GM12878 (cell line): ENCODE measurements around the gene OR52N5. TPM values are rescaled to one million over a fixed set of nuclear protein-coding genes. Genes with fewer than 3 reads are reported as not detected.
A peak's percentile ranks its signal among the peaks of the same experiment; 100 is the strongest.

Source experiments
- ASH2L ChIP-seq: fragments of 300-600, 200-600 bp; sonication (generic); IDR thresholded peaks from 2 replicates; pipeline ENCODE4 v1.6.1; 2017; ENCODE audit warnings: low read depth, mild to moderate bottlenecking, borderline replicate concordance
- CTCF ChIP-seq, 3 experiments: IDR thresholded peaks in 2 of 3; conservative IDR thresholded peaks in 1 of 3; 2 replicates each; pipeline ENCODE4 v1.5.1; 2011; ENCODE audit warnings: low read depth in 3 of 3, low read length in 3 of 3, mild to moderate bottlenecking in 3 of 3, control low read depth in 2 of 3, moderate library complexity in 2 of 3, inconsistent platforms in 1 of 3, mixed read lengths in 1 of 3; ENCODE audit not compliant: control insufficient read depth in 2 of 3, insufficient read depth in 1 of 3; ENCODE audit errors: extremely low read depth in 1 of 3
- ETV6 ChIP-seq, 2 experiments: fragments of 450-650 bp in 1 of 2; IDR thresholded peaks in 1 of 2; conservative IDR thresholded peaks in 1 of 2; 2 replicates each; pipeline ENCODE4 v1.6.1; 2014; ENCODE audit warnings: antibody characterized with exemption in 1 of 2, borderline replicate concordance in 1 of 2, low read depth in 1 of 2, mild to moderate bottlenecking in 1 of 2, moderate library complexity in 1 of 2
- IRF5 ChIP-seq: fragments of 450-650 bp; IDR thresholded peaks from 2 replicates; pipeline ENCODE4 v1.6.1; 2017; ENCODE audit warnings: borderline replicate concordance
- NR2C2 ChIP-seq: IDR thresholded peaks from 2 replicates; pipeline ENCODE4 v1.6.1; 2011; ENCODE audit warnings: borderline replicate concordance, low read depth; ENCODE audit not compliant: control insufficient read depth, insufficient read length
- SKIL ChIP-seq: fragments of 450-650 bp; IDR thresholded peaks from 2 replicates; pipeline ENCODE4 v1.6.1; 2017; ENCODE audit warnings: mild to moderate bottlenecking, low read depth, inconsistent platforms; ENCODE audit not compliant: poor library complexity, severe bottlenecking
- SREBF1 ChIP-seq: IDR thresholded peaks from 2 replicates; pipeline ENCODE4 v1.6.1; 2012; ENCODE audit warnings: mild to moderate bottlenecking, low read length
- ZNF207 ChIP-seq: fragments of 450-650 bp; IDR thresholded peaks from 2 replicates; pipeline ENCODE4 v1.6.1; 2014; ENCODE audit warnings: antibody characterized with exemption, mild to moderate bottlenecking, borderline replicate concordance
- ZNF24 ChIP-seq: fragments of 450-650 bp; IDR thresholded peaks from 2 replicates; pipeline ENCODE4 v1.6.1; 2017; ENCODE audit warnings: antibody characterized with exemption, mild to moderate bottlenecking
- polyA plus RNA-seq, 11 experiments: library from polyadenylated mRNA; depleted of rRNA in 4 of 11; unstranded in 6 of 11; stranded (reverse) in 5 of 11; fragments of >200 nt; fragmentation: Nextera tagmentation in 4 of 11; fragmentation: Illumina TruSeq in 1 of 11; extraction: Ambion mirVana in 4 of 11; extraction: Trizol in 1 of 11; gene quantifications; 1 replicate in 1 of 11; 2 replicates in 10 of 11; pipeline versions ENCODE4 v1.2.1 to v1.2.3, GENCODE V29; 2011 to 2016; ENCODE audit warnings: inconsistent platforms in 2 of 11, missing spikeins in 2 of 11, low read depth in 1 of 11
- total RNA-seq, 4 experiments: library from RNA; depleted of rRNA in 3 of 4; stranded (reverse); fragments of >200 nt in 3 of 4; fragmentation: Illumina TruSeq in 1 of 4; extraction: Trizol in 1 of 4; gene quantifications; 2 replicates each; pipeline versions ENCODE4 v1.2.1 to v1.2.3, GENCODE V29; 2013 to 2021

The OR52N5 gene
- total and polyA plus RNA-seq, 10 of the 15 experiments (the other 5 are each of a cell fraction or from before 2014, with no cell fraction given): not detected

- peak; percentile 56 for TF ChIP-seq SKIL
- TF ChIP-seq ZNF207: 0 out of 2 replicates have a peak, but pooled peaks have one; percentile 63
- no peak for TF ChIP-seq ASH2L
- TF ChIP-seq ZNF24: no peak
- peak; percentile 78 to 92 (median 83) for TF ChIP-seq CTCF (IDR thresholded peaks at IDR 0.05 in 2 of 3, conservative IDR thresholded peaks at IDR 0.05 in 1 of 3; ENCODE audit: control insufficient read depth in 2 of 3, extremely low read depth in 1 of 3, insufficient read depth in 1 of 3, low read depth in 3 of 3, low read length in 3 of 3)
- no peak for TF ChIP-seq ETV6 (conservative IDR thresholded peaks at IDR 0.05 in 1 of 2, IDR thresholded peaks at IDR 0.05 in 1 of 2; ENCODE audit: borderline replicate concordance in 1 of 2, low read depth in 1 of 2)
- no peak for TF ChIP-seq IRF5
- TF ChIP-seq SREBF1: no peak
- TF ChIP-seq NR2C2: no peak
Observed at GRCh38 chr11:5808500-5809121, 25.5 kb upstream of the OR52N5 start, which contains the start of gene OR52N2 (continued).
